ENCODE measurements around the gene IBSP.

The IBSP gene, protein sequence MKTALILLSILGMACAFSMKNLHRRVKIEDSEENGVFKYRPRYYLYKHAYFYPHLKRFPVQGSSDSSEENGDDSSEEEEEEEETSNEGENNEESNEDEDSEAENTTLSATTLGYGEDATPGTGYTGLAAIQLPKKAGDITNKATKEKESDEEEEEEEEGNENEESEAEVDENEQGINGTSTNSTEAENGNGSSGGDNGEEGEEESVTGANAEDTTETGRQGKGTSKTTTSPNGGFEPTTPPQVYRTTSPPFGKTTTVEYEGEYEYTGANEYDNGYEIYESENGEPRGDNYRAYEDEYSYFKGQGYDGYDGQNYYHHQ

DNA sequence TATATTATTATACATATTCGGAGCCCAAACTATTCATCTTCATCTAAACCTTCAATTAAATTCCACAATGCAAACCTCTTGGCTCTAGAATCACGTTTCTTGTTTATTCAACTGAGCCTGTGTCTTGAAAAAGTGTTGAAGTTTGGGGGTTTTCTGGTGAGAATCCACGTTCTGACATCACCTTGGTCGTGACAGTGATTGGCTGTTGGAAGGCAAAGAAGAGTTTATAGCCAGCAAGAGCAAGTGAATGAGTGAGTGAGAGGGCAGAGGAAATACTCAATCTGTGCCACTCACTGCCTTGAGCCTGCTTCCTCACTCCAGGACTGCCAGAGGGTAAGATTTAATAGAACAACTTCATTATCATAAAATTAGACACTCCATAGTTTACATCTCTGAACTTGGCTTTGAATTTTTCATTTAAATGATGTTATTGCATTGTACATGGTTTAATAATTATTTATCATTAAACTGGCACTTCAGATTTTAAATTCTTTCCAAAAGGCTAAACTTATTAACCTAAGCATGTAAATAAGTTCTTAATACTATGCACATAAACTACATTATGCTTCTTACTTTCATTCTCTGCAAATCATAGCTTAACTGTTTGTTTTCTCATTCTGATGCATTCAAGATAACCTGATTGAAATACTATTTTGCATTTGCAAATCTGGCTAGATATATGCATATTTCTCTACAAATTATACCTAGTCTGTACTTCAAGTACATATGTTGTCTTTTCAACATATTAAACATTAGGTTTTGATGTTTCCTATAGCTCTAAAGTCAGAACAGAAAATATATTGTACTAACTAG, at the start of gene IBSP:
Gene IBSP (plus strand): TSS at position 254 of the 813 bp plus-strand sequence. CDS start 2,808 bp downstream, outside the sequence.
- no peak for DNase-seq (ENCODE audit: low read depth, low spot score)

DNA sequence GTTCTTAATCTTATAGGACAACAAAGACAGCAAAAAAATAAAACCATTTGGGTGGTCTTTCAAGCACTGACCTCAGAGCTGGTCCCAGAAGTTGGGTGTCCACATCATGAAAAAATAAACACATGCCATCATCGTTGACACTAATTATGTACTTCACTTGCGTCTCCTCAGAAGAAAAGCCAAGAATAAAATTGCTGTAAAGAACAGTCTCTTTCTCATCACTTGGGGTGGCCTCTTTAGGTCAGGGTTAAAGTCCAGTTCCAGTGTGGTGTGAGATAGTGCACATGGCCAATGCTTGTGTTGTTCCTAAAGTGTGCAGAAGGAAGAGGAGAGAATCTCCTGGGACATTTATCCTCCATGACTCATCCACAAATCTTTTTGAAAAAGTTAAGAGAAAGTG, 49.5 kb upstream of the IBSP start:
- no peak for DNase-seq (ENCODE audit: low read depth, low spot score)

DNA sequence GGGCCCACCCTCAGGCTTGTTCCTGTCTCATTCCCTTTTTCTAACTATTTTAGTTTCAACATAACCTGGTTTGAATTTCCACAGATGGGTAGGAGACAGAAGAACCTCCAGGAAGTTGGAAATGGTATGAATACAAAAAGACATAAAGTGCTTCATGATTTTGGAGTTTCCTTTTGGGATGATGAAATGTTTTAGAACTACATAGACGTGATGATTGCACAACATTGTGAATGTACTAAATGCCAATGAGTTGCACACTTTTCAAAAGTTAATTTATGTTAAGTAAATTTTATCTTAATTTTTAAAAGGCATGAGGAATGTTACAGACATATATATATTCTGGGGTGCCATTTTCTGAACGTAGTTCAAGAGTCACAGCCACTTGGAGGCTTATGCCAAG, 41.1 kb upstream of the IBSP start:
- no peak for DNase-seq (ENCODE audit: low read depth, low spot score)

DNA sequence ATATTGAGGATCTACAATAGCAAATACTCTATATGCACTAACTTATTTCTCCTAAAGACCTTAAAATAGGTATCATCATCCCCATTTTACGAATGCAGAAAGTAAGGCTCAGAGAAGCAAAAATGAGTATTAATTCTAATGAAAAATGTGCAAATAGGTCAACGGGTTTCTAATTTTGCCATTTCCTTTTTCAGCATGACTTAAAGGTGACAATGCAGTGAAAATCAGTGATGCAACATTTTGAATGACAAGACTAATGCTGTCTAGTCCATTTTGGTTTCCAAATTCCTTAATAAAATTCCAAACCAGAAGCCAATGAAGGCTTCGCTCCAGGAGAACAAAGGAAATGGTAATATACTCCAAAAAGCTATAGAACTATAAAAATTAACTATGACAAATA, 37.0 kb upstream of the IBSP start:
- no peak for DNase-seq (ENCODE audit: low read depth, low spot score)

DNA sequence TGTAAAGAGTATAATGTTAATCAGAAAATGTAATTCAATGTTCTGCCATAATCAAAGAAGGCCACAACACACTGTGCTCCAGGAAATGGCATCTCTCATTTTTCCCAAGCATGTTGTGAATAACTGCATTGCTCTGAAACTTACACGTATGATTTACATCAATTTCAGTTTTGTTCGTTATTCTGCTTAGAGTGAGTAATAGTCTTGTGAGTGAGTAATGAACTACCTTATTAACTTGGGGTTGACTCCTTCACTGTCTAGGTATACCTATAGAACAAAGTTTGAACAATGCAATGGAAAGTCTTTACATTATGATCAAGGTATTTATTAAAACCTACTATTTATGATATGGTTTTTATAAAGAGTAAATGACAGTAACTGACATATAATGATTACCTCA, 17.8 kb upstream of the IBSP start:
- no peak for DNase-seq (ENCODE audit: low read depth, low spot score)

DNA sequence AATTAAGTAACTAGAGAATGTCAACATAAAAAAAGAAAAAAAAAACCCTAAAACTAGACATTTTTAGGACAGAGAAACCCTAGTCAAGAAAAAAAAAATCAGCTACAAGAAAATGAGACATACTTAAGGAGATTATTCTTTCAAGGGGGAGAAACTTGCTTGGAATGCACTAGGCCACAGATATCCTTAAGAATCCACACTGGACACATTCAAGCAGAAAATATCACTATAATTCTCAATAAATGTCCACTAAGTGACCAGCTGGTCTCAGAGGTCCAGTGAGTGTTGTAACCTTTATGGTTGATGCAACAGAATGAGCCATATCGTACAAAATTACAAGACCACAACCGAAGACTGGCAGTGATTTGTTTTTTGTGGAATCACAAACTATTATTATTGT, 15.6 kb upstream of the IBSP start:
- no peak for DNase-seq (ENCODE audit: low read depth, low spot score)

DNA sequence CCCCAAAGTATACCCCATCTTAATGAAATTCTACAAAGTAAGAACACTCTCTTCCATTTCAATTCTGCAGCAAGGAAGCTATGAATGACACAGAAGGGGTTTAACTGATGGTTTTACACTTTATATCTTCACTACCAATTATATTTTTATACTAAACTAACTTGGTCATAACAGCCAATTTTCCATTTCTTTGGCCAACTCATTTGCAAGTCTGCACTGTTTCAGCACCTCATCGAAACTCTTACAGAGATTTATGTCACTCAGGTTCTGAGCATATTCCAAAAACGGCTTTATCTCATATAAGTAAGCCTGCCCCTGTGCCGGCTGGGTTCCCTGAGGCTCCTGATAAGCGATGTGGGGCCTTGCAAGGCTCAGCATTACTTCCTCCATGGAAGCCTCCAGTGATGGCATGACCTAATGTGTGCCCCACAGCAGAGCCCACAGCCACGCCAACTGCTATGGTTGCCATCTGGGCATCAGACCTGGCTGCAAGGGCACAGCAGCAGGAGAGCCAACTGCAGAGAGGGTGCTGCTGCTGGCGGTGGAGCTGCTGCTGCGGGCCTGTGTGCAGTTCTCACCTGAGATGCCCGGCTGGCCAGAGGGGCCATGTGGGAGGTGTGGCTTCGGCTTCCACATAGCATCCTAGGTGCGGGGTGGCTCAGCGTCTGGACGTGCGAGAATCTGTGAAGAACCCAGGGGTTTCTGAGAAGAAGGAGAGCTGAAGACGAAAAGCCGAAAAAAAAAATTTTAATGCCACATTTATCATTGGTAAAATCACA, 13.4 kb upstream of the IBSP start:
- no peak for DNase-seq (ENCODE audit: low read depth, low spot score)

DNA sequence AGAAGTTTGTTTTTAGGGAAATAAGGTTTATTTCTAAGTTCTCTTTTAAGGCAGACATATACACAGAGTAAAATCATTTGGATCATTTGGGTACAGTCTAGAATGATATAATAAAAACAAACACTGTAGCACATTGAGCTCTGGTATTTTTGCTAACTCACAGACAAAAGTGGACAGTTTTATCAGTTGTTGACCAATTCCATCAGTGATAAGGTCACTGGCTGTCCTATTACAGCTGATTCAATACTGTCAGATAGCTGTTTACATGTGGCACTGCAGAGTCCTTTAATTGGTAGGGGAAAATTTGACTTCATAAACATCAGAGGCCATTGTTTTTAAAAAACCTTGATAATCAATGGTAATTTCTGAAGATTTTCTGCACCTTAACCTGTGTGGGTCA, 3.5 kb downstream of the IBSP start:
- DNase-seq (ENCODE audit: low read depth, low spot score), result no peak

DNA sequence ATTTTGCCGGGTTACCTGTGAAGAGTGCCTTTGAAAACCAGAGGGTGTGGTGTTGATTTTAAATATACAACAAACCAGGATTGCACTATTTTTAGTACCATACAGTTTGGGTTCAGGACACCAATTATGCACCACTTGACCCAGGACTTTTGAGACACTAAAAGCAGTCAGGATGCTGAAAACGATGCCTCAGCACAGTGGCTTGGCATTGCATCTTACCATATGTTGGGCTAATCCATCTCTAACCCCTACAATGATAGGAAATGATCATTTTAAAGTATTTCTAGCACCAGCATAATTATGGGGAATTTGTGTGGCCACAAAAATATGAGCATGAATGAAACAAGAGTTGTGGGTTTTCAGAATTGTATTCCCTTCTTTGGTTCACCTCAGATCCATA, 4.1 kb downstream of the IBSP start:
- DNase-seq (ENCODE audit: low read depth, low spot score), result no peak

DNA sequence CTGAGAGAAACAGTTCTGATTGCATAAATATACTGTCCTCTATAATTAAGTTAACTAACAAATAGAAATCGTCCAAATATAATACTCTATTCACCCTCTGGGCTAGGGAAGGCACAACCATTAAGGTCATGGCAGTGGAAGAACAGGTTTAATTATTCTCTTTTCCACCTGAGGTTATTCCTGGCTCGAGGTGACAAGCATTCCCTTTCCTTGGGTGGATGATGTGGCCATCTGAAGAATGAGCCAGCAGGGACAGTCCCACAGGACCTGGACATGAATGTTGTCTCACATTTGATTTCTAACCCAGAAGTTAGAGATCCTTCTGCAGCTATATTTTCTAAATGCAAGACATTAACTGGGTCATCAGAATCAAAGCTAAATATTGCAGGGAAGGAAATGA, 5.5 kb downstream of the IBSP start:
- no peak for DNase-seq (ENCODE audit: low read depth, low spot score)

DNA sequence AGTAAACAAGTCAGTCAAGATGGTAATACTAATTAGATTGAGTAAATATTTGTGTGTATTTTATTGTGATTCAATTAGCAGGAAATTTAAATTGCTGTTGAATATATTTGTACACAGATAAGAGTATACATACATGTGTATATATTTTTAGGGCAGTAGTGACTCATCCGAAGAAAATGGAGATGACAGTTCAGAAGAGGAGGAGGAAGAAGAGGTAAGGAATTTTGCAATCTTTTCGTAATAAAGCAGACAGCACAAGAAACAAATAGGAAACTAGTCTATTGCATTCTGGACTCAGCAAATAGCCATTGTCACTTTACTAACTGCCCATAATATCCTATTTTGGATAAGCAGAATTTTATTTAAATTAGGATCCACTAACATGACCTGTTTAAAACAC, 6.6 kb downstream of the IBSP start:
- DNase-seq (ENCODE audit: low read depth, low spot score), result no peak

DNA sequence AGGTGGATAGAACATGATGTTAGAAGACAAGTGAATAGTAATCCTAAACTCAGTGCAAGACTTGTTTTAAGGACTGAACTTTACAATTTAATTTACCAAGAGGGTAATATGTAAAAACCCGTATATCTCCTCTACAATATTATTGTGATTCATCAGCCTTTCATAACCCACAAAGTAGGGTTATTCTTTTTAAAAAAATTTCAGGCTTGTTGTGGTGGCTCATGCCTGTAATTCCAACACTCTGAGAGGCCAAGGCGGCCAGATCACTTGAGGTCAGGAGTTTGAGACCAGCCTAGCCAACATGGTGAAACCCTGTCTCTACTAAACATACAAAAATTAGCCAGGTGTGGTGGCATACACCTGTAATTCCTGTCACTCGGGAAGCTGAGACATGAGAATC, 7.2 kb downstream of the IBSP start:
- DNase-seq (ENCODE audit: low read depth, low spot score), result no peak

DNA sequence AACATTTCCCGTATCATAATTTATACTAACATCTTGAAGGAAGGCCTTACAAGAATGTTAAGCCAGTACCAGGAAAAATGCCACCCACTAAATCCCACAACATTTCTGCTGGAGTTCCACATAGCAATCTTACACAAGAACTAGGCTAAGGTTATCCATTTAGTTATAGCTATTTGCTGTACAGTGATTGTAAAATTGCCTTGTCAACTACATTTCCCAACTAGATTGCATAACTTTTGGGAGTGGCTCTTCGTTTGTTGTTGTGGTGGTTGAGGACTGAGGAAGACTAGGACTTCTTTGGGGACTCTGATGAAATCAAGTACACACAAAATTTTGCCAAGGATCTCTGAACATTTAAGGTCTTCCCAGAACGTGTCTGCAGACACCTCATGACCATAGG, 8.0 kb downstream of the IBSP start:
- no peak for DNase-seq (ENCODE audit: low read depth, low spot score)

DNA sequence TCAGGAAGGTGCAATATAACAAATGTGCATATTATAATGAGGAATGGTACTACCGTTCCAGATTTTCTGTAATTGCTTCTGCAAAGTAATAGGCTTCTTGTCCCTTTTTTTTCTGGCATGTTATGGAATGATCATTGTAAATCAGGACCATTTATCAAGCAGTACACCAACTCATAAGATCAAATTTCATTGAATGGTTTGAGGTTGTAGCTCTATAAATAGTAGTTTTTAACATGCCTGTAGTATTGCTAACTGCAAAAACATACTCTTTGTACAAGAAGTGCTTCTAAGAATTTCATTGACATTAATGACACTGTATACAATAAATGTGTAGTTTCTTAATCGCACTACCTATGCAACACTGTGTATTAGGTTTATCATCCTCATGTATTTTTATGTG, 12.6 kb downstream of the IBSP start:
- no peak for DNase-seq (ENCODE audit: low read depth, low spot score)

DNA sequence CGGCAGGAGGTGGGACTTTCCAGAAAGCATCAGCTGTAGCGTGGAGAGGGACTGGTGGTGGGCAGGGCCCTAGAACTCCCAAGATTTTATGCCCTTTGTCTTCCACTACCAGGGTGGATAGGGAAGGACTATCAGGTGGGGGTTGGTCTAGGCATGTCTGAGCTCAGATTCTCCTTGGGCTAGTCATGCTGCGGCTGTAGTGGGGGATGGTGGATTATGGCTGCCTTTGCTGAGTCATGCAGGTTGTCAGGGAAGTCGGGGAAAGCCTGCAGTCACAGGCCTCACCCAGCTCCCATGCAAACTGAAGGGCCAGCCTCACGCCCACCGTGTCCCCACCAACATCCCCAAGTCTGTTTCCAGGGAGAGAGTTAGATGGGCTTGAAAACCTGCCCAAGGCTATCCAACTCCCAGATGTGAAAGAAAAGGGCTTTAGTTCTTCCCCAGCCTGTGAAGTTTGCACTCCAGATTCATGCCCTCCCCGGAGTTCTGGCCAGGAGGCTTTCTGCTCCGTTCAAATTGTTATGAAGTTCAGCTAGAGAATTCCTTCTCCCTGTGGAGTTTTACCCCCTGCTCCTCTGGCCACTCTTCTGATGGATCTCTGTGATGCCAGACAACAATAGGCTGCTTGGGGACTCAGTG, 20.0 kb downstream of the IBSP start:
- peak; percentile 87 for DNase-seq (ENCODE audit: low read depth, low spot score)

DNA sequence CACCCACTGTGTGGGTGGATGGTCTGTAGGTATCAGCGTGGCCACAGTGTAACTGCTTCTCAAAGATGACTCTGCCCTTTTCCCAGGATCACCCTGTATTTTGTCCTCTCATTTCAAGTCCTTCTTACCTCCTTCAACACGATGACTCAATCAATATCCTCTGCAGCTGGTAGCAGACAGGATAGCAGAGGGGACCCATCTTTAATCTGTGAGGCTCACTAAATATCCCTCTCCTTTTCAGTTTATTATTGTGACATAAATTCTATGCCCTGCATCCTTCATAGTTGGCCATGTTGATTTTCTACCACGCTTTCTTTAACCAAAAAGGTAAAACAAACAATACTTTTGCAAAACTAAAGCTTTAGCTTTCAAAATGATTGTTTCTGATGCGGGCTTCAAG, 23.8 kb downstream of the IBSP start:
- no peak for DNase-seq (ENCODE audit: low read depth, low spot score)

DNA sequence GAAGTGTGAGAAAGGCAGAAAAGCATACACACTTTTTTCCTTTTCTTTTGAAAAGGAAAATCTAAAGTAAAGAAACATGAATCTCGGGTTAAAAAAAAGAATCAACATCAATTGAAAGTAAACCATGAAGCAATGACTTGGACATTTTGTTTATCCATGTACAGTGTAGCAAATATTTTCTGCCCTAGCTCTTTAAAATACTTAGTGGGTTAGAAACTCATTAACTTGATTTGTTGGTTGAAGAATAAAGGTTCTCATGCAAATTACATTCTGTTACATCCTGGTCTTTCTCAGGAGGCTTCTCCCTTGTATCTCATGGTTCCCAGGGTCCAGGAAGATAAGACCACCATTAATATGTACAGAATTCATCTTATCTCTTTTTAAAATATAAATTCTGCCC, 24.4 kb downstream of the IBSP start:
- DNase-seq (ENCODE audit: low read depth, low spot score), result no peak

DNA sequence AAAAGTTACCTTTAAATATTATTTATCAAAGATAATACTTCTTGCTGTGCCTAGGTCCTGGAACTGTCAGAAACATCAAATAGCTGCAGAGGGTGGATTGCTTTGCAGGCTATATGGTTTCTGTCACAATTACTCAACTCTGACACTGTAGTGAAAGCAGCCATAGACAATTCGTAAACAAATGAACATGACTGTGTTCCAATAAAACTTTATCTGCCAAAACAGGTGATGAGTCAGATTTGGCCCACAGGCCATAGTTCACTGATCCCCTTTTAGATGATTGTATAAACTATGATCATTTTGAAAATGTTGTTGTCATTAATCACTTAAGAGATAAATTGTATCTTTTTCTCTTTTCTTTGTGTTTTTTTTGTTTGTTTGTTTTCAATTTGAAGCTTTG, 25.0 kb downstream of the IBSP start:
- DNase-seq (ENCODE audit: low read depth, low spot score), result no peak

DNA sequence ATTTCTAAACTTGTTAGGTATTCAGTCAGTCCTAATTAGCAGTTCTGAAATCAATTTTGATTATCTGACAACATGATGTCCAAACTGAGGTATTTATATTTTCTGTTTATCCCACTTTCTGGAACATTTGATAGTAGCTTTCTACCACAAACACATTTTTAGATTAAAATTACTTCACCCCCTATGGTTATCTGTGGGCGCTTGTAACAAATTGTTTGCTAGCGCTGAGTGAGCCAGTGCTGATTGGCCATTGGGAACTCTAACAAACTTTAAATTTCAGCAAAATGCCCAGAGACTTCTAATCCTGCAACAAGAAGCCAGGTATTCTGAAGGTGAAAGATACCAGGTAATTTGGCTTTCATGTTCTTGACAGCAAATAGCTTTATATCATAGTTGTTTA, 33.3 kb downstream of the IBSP start, which contains the start of gene MEPE:
Gene MEPE (plus strand): TSS at position 301 of the 400 bp plus-strand sequence. CDS start 1,746 bp downstream, outside the sequence.
- DNase-seq (ENCODE audit: low read depth, low spot score), result no peak

DNA sequence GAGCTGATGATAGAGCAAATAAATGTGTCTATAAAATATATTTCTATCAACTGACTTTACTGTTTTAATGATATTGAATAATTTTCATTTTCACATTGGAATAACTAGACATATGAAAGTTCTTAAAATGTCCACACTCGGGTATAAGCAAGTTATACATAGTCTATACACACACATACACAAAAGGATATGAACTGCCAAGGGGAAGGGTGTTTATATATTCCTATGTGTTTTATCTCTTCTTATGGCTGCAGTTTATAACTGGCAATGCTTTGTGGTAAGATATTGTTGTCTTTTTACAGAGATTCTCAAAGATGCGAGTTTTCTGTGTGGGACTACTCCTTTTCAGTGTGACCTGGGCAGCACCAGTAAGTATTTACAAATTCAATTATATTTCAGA, 35.0 kb downstream of the IBSP start:
- DNase-seq (ENCODE audit: low read depth, low spot score), result no peak

DNA sequence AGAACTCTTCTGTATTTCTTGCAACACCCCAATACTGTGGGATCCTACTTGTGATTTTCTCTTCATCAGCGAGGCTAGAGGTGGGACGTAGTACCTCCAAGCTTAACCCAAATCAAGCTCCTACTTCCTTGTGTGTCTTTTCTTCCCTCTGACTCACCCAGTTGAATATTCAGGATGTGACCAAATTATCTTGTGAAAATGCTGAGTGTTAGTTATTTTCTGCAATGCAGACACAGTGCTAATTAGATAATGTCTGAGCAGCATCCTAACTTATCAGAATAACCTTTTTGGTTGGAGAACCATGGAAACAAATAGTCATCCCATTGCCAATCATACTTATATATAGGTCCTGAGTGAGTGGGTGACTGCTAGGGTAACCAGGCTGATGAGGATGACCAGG, 35.8 kb downstream of the IBSP start:
- DNase-seq (ENCODE audit: low read depth, low spot score), result no peak

DNA sequence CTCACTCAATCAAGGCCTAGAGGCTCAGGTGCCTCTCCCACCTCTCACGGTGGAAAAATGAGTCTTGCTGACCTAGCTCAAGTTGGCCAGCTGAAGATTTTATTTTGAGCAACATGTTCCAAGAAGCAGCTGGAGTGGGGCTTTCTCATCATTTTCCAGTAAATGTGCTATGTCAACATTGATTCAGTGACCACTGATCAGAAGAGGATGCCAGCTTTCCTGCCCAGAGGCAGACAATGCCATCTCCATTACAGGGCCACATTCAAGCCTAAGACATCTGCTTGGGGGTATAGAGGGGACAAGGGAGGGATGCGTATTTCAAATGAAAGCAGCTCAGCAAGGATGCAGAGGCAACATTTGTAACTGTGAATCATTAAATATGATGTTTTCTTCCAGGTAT, 36.4 kb downstream of the IBSP start:
- no peak for DNase-seq (ENCODE audit: low read depth, low spot score)
